ENCODE results near the gene THAP8. TPM values are rescaled to one million over a fixed set of nuclear protein-coding genes. Genes with fewer than 3 reads are reported as not detected.

THAP8 gene
- total RNA-seq, 1 donor from 2014 or later, result not detected

DNA sequence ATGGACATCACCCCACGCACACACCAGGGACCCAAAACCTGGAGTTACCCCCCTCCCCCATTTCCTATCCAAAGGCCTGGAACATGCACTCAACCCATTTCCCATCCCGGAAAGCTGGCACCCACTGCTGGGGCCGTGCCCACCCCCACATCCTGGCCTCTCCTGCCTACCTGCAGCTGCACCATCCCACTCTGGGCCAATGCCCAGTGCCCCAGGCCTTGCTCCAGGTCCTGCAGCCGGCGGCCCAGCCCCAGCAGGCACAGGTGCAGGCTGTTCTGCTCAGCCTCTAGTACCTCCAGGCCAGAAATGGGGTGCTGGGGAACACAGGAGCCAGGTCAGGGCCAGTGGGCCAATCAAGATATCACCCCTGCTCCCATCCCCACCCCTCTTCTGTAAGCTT is 47.1 kb downstream of the THAP8 start:
- H3K9me3 ChIP-seq, result no peaks in the 10 kb centered on the region
- TF ChIP-seq, protein P1, sequence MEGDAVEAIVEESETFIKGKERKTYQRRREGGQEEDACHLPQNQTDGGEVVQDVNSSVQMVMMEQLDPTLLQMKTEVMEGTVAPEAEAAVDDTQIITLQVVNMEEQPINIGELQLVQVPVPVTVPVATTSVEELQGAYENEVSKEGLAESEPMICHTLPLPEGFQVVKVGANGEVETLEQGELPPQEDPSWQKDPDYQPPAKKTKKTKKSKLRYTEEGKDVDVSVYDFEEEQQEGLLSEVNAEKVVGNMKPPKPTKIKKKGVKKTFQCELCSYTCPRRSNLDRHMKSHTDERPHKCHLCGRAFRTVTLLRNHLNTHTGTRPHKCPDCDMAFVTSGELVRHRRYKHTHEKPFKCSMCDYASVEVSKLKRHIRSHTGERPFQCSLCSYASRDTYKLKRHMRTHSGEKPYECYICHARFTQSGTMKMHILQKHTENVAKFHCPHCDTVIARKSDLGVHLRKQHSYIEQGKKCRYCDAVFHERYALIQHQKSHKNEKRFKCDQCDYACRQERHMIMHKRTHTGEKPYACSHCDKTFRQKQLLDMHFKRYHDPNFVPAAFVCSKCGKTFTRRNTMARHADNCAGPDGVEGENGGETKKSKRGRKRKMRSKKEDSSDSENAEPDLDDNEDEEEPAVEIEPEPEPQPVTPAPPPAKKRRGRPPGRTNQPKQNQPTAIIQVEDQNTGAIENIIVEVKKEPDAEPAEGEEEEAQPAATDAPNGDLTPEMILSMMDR (IDR thresholded peaks at IDR 0.05), result no peak
- intact Hi-C loops (cut with DNase I), result no loop called here
- H3K4me3 ChIP-seq, result no peak overlapping the region
- no peaks in the 10 kb centered on the region for H3K36me3 ChIP-seq
- H3K27ac ChIP-seq, result no peak overlapping the region
- H3K27me3 ChIP-seq, result no peaks in the 10 kb centered on the region
- no peak for DNase-seq (ENCODE audit: low spot score in 2 of 2)
- H3K4me1 ChIP-seq, result peaks cover 0 to 12% of the 10 kb centered on the region in 2 donors

DNA sequence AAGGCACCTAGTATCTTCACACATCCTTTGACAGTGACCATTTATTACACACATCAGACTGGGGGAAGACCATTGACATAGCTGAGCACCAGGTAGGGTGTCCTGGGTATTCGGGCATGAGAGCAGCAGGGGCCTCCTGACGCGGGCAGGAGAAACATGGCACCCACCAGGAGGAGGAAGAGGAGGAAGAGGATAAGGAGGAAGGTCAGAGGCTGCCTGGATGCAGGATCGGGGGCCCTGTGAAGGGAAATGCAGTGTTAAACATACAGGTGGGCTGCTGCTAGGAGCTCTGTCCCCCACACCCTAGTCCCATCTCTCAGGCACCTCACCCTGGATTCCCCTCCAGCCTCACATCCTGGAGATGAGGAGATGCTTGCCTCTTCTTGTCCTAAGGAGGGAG is 50.8 kb downstream of the THAP8 start:
- TF ChIP-seq, protein P1 (IDR thresholded peaks at IDR 0.05), result no peak
- intact Hi-C loops (cut with DNase I), result no loop called here
- H3K4me3 ChIP-seq, result no peak overlapping the region

DNA sequence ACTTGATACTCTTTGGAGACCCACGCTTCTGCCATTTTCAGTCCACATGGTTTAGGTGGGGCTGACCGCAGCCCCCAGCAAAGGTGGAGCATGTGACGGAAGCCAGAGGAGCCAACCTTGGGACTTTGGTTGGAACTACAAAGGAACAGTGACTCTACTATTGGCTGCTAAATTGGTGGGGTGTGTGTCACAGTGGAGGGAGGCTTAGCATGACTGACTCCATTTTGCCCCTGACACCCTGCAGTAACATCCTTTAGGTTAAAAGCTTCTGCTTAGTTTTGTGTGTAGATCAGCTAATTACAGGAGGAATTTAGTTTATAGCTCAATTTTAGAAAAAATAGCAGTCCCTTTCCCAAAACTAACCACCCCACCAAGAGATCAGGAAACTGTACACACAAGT is 52.5 kb downstream of the THAP8 start:
- peaks cover 4 to 10% of the 10 kb centered on the region in 2 donors for H3K36me3 ChIP-seq
- intact Hi-C loops (cut with DNase I), result no loop called here
- H3K27me3 ChIP-seq, result no peaks in the 10 kb centered on the region
- H3K27ac ChIP-seq, result no peak overlapping the region
- TF ChIP-seq, protein P1 (IDR thresholded peaks at IDR 0.05), result no peak
- H3K4me3 ChIP-seq, result no peak overlapping the region
- peaks cover 0 to 2% of the 10 kb centered on the region in 2 donors for H3K4me1 ChIP-seq
- H3K9me3 ChIP-seq, result no peaks in the 10 kb centered on the region
- DNase-seq (ENCODE audit: low spot score in 2 of 2), result no peak

More for the DNA sequence above, 50.8 kb downstream of the THAP8 start:
- H3K9me3 ChIP-seq, result no peaks in the 10 kb centered on the region
- H3K4me1 ChIP-seq, result peaks cover 0 to under 1% of the 10 kb centered on the region in 2 donors
- H3K36me3 ChIP-seq, result peaks cover 0 to 4% of the 10 kb centered on the region in 2 donors
- no peak for DNase-seq (ENCODE audit: low spot score in 2 of 2)
- no peaks in the 10 kb centered on the region for H3K27me3 ChIP-seq
- no peak overlapping the region for H3K27ac ChIP-seq

GRCh38 chr19:35996777-35997176 is 57.3 kb downstream of the THAP8 start:
- H3K27ac ChIP-seq, result peak overlapping the region in 1 of 2 donors; percentile 4
- H3K4me1 ChIP-seq, result peaks cover 3 to 14% of the 10 kb centered on the region in 2 donors
- H3K36me3 ChIP-seq, result peaks cover 4 to 10% of the 10 kb centered on the region in 2 donors
- TF ChIP-seq, protein P1 (IDR thresholded peaks at IDR 0.05), result no peak
- no peaks in the 10 kb centered on the region for H3K27me3 ChIP-seq
- H3K9me3 ChIP-seq, result no peaks in the 10 kb centered on the region
- no peak overlapping the region for H3K4me3 ChIP-seq
- DNase-seq (ENCODE audit: low spot score in 2 of 2), result no peak
- intact Hi-C loops (cut with DNase I), result loop anchor here (5.0 kb wide), 2 partner anchors 36 to 56 kb away; partner anchors contain the start of genes CLIP3, THAP8 and WDR62

GRCh38 chr19:35995048-35995993 is 58.8 kb downstream of the THAP8 start, which contains the start of gene SDHAF1:
TSS of gene SDHAF1 (plus strand) at chr19:35995188. CDS start at chr19:35995275, 87 bp downstream.
- Histone ChIP-seq H3K9me3 (no peaks in the 10 kb centered on the region), H3K4me1 (peaks cover 3 to 14% of the 10 kb centered on the region in 2 donors), H3K27ac (peak within 1 kb of the TSS; percentile 73 to 74), H3K4me3 (peak within 1 kb of the TSS; percentile 82 to 87), H3K36me3 (peaks cover 0 to 10% of the 10 kb centered on the region in 2 donors), H3K27me3 (no peaks in the 10 kb centered on the region)
- peak; percentile 85 to 98 for DNase-seq (ENCODE audit: low spot score in 2 of 2)
- TF ChIP-seq, protein P1 (IDR thresholded peaks at IDR 0.05), result no peak
- intact Hi-C loops (cut with DNase I), result loop anchor here (1.0 to 5.0 kb wide), 5 partner anchors 19 to 255 kb away; partner anchors contain the start of genes ALKBH6, CLIP3, POLR2I and TBCB

Measured in ascending aorta (tissue), 2 donors.